GM12872 (cell line): ENCODE results near the gene KIAA1191.

Experiments used
- CTCF ChIP-seq: IDR thresholded peaks from 3 replicates; pipeline ENCODE4 v1.5.1; 2011; ENCODE audit warnings: low read depth, mild to moderate bottlenecking, low read length, moderate library complexity; ENCODE audit not compliant: insufficient read depth

The KIAA1191 gene

GRCh38 chr5:176355400-176356178 is 6.0 kb downstream of the KIAA1191 start:
- 0 out of 3 replicates have a peak, but pooled peaks have one; percentile 12 for TF ChIP-seq CTCF

- no peak for TF ChIP-seq CTCF
Observed at GRCh38 chr5:176353533-176353932, 8.0 kb downstream of the KIAA1191 start.

DNA sequence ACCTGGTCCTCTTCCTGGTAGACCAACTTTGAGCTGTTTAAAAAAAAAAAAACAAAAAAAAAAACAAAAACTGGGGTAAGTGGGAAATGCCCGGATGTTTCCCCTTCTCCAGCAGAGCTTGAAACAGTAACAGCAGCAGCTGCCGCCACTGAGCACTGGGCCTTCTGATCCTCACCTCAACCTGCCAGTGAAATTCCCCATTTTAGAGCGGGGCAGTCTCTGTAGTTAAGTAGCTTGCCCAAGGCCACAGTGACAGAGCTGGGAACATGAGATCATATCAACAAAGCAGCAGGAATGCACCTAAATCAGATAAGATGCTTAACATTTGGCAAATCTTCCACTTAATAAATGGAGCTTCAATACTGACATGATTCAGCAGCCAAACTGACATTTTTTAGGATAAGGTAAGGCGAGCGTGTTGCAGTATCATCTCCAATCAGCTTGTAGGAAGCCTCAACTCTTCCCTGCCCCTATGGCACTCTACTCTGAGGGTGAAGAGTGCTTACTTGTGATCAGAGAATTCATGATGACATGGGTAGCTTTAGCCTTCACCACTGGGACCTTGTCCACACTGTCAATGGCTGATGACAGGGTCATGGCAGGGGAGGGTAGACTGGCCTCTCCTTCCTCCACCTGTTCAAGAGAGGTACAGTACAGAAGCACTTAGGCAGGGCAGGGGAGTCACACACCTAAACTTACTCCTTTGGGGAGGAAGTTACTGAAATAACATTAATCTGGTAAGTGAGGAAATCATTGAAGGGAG is 9.3 kb downstream of the KIAA1191 start:
- no peak for TF ChIP-seq CTCF

DNA sequence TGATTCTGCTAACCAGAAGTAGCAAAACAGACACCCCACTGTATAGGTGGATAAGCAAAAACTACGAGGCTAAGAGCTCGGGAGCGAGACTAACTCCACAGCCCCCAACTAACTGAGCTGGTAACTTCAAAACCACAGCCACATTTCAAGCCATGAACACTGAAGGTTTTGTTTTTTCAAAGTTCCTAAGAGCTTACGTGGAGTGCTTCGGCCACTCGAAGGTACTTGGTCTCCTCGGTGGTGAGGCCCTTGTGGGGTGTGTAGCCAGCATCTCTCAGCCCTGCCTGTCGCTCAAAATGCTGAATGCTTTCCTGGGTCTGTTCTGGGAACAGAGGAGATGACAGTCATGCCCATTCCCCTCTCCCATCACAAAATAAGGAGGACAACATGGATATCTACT is 11.1 kb downstream of the KIAA1191 start:
- no peak for TF ChIP-seq CTCF

DNA sequence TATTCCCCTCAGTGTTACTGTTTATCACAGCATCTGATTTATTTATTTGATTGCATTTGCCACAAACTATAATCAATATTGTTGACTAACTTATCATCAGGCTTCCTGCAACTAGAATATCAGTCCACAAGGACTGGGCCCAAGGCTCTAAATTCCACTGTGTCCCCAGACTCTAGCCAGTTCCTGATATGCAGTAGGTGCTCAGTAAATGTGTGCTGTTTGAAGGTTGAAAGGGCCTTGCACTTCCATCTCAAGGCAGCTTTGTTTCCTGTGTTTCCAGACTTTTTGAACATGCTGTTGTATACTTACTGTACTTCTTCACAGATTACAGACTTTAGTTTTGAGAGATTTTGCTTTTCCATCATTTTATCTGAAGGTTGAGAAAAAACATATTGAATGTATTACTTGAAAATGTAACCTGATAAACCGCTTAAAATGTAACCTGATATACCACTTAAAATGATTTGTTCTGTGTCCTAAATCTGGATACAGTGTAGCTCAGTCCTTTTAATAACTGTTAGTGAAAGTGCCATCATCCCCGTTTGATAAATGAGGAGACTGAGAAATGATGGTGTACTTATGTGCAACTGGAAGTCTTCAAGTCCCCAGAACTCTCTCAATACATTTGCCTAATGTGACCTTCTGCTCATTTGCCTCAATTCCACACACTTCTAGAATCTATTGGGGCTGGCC is 18.7 kb downstream of the KIAA1191 start:
- TF ChIP-seq CTCF: no peak

DNA sequence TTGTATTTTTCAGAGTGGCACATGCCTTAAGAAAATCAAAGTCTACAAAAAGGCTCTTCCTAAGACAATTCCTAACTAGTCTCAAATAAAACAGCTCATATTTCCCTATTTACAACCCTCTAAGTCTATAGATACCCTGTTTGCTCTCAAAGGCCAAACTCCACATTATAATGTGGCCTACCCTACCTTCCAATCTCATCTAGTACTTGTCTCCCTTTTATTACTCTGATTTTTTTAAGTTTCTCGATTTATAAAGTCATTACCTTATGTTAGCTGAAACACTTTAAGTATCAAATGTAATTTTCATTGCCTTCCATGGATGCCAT is 19.4 kb downstream of the KIAA1191 start:
- TF ChIP-seq CTCF: no peak

DNA sequence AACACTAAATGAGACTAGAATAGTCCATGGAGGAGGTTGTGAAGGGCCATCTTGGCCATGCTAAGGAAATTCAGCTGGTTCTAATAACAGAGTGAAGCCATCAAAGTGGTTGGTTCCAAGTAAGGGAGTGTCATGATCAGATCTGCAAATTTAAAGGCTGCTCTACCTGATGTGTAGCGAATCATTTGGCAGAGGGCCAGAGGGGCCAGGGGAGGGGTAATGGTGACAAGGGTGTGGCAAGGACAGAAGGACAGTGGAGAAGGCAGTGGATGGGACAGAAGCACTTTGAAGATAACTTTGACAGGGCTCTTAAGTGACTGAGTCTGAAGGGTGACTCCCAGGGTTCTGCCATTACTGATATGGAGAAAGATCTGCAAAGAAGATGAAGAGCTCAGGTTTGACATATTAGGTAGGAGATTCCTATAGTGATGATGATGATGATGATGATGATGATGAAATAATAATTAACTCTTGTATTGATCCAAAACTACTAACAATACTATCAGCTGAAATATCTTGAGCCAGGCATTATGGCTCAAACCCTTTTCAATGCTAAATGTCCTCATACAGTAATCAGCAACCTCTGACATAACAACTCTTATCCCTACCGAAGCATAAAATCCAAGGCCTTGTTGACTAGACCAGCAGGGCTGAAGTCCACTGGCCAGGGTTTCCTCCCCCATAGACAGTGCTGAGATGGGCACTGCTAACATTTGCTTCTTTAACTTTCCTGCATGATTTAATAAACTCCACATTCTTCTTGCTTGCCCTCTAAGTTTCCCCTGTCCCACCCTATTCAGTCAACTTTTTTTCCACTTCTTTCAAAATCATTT is 20.0 kb downstream of the KIAA1191 start:
- TF ChIP-seq CTCF: no peak
